GM21786 (cell line): Measurements from ENCODE around the gene SULT6B1.
A peak's percentile ranks its signal among the peaks of the same experiment; 100 is the strongest.
"Not testable (repeated sequence)": the region's sequence is repeated elsewhere in the genome, so short reads cannot be mapped to it uniquely, and the experiment has no call there.

Experiments used
- ATAC-seq: cut with Tn5 transposase; IDR thresholded peaks from one replicate; pipeline ENCODE4 v1.9.1; 2021; ENCODE audit not compliant: unreplicated experiment

Gene SULT6B1

GRCh38 chr2:37188570-37188969, at the start of gene SULT6B1:
Gene SULT6B1, minus strand, starts transcription at chr2:37188670. Its CDS starts 30 bp downstream, at chr2:37188640.
- no peak for ATAC-seq

- no peak for ATAC-seq
These were observed 43.9 kb upstream of the SULT6B1 start for GRCh38 chr2:37232131-37232933.

GRCh38 chr2:37231241-37232130, 43.0 kb upstream of the SULT6B1 start, which contains the start of the genes CEBPZ and NDUFAF7:
Gene CEBPZ, minus strand, starts transcription at chr2:37231596. Its CDS starts 29 bp downstream, at chr2:37231567.
Gene NDUFAF7, plus strand, starts transcription at chr2:37231658. Its CDS starts 48 bp downstream, at chr2:37231706.
- peak; percentile 96 for ATAC-seq

GRCh38 chr2:37230581-37230980, 42.1 kb upstream of the SULT6B1 start:
- ATAC-seq, result no peak

GRCh38 chr2:37228788-37229187, 40.3 kb upstream of the SULT6B1 start:
- no peak for ATAC-seq

- no peak for ATAC-seq
These were observed 38.4 kb upstream of the SULT6B1 start for GRCh38 chr2:37226863-37227262.

GRCh38 chr2:37225129-37225528, 36.7 kb upstream of the SULT6B1 start:
- not testable (repeated sequence) for ATAC-seq

GRCh38 chr2:37224063-37224462, 35.6 kb upstream of the SULT6B1 start:
- no peak for ATAC-seq

GRCh38 chr2:37223131-37223530, 34.7 kb upstream of the SULT6B1 start:
- no peak for ATAC-seq

GRCh38 chr2:37219046-37219445, 30.6 kb upstream of the SULT6B1 start:
- no peak for ATAC-seq

GRCh38 chr2:37215250-37215649, 26.8 kb upstream of the SULT6B1 start:
- ATAC-seq, result no peak

- ATAC-seq, result no peak
These were observed 23.5 kb upstream of the SULT6B1 start for GRCh38 chr2:37211939-37212338.

- ATAC-seq, result no peak
These were observed 22.7 kb upstream of the SULT6B1 start for GRCh38 chr2:37211212-37211611.

- ATAC-seq, result not testable (repeated sequence)
These were observed 18.3 kb upstream of the SULT6B1 start for GRCh38 chr2:37206760-37207159.

GRCh38 chr2:37205689-37206341, 17.3 kb upstream of the SULT6B1 start:
- no peak for ATAC-seq

GRCh38 chr2:37205071-37205661, 16.7 kb upstream of the SULT6B1 start:
- ATAC-seq, result not testable (repeated sequence)

GRCh38 chr2:37203708-37204107, 15.2 kb upstream of the SULT6B1 start:
- no peak for ATAC-seq

- no peak for ATAC-seq
These were observed 13.3 kb upstream of the SULT6B1 start for GRCh38 chr2:37201766-37202165.

GRCh38 chr2:37201208-37201607, 12.7 kb upstream of the SULT6B1 start:
- no peak for ATAC-seq

- ATAC-seq, result no peak
These were observed 10.2 kb upstream of the SULT6B1 start for GRCh38 chr2:37198681-37199065.
